ENCODE measurements around the gene FCSK. TPM values are rescaled to one million over a fixed set of nuclear protein-coding genes. Genes with fewer than 3 reads are reported as not detected.
A peak's percentile ranks its signal among the peaks of the same experiment; 100 is the strongest.

The FCSK gene
- total RNA-seq, 1 experiment from 2014 or later, result 25.5 TPM

DNA sequence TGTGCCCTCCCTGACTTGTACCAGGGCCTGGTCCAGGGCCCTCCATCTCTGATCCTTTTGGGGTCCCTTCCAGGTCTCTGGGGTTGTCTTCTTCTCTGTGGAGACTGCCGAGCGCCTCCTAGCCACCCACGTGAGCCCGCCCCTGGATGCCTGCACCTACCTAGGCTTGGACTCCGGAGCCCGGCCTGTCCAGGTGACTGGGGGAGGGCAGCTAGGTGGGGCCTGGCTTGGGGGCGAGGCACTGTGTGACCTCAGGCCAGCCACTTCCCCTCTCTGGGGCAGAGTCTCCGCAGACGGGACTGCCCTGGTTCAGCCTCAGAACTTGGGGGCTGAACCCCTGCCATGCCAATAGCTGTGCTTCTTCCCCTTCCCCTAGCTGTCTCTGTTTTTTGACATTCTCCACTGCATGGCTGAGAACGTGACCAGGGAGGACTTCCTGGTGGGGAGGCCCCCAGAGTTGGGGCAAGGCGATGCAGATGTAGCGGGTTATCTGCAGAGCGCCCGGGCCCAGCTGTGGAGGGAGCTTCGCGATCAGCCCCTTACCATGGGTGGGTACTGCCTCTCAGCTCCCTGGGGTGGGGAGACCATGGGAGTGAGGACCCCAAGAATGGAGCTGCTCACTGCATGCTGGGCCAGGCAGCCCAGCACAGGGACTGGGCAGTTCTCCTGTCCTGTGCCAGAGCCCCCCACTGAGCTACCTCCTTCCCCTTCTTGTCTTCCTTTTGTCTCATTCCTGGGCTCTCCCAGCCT is 14.6 kb downstream of the FCSK start:
- H3K9me3 ChIP-seq, result no peaks in the 10 kb centered on the region
- Mint-ChIP-seq H3K27me3 (ENCODE audit: insufficient read depth, unreplicated experiment) (no peaks in the 10 kb centered on the region), H3K27ac (ENCODE audit: unreplicated experiment) (no peak overlapping the region), H3K36me3 (ENCODE audit: insufficient read depth, unreplicated experiment) (peaks cover 5% of the 10 kb centered on the region), H3K4me1 (ENCODE audit: low read depth, unreplicated experiment) (peaks cover 7% of the 10 kb centered on the region), H3K4me3 (ENCODE audit: unreplicated experiment) (no peak overlapping the region), H3K9me3 (ENCODE audit: unreplicated experiment) (no peaks in the 10 kb centered on the region)
- BruUV-seq (replicated peaks), result no TSS peak
- TF ChIP-seq, protein P1, sequence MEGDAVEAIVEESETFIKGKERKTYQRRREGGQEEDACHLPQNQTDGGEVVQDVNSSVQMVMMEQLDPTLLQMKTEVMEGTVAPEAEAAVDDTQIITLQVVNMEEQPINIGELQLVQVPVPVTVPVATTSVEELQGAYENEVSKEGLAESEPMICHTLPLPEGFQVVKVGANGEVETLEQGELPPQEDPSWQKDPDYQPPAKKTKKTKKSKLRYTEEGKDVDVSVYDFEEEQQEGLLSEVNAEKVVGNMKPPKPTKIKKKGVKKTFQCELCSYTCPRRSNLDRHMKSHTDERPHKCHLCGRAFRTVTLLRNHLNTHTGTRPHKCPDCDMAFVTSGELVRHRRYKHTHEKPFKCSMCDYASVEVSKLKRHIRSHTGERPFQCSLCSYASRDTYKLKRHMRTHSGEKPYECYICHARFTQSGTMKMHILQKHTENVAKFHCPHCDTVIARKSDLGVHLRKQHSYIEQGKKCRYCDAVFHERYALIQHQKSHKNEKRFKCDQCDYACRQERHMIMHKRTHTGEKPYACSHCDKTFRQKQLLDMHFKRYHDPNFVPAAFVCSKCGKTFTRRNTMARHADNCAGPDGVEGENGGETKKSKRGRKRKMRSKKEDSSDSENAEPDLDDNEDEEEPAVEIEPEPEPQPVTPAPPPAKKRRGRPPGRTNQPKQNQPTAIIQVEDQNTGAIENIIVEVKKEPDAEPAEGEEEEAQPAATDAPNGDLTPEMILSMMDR (IDR thresholded peaks at IDR 0.05; ENCODE audit: insufficient read depth in 1 of 2, low read depth in 1 of 2, low read length in 1 of 2, severe bottlenecking in 1 of 2, unreplicated experiment in 1 of 2), result no peak
- H3K27me3 ChIP-seq (replicated peaks; ENCODE audit: control insufficient read depth, insufficient read depth, low read length), result no peaks in the 10 kb centered on the region
- DNase-seq, result no peak
- intact Hi-C loops (cut with micrococcal nuclease; ENCODE audit: unreplicated experiment), result no loop called here
- peaks cover 8% of the 10 kb centered on the region; the same call in 1 of the 2 replicates for H3K4me1 ChIP-seq
- ChIA-PET CTCF (interaction anchor here (1.1 to 1.8 kb wide), 3 partner anchors 15 to 89 kb away, joined by 3 to 6 read pairs (median 4); no protein-coding TSS in a partner anchor), POLR2A (interaction anchor here (1.4 kb wide), 1 partner anchor 88 kb away, joined by 6 read pairs; no protein-coding TSS in a partner anchor)
- no peak overlapping the region for H3K4me3 ChIP-seq (ENCODE audit: low read depth, low read length)
- 0 out of 2 replicates have a peak, but pooled peaks cover 2% of the 10 kb centered on the region for H3K36me3 ChIP-seq (ENCODE audit: control insufficient read depth, insufficient read depth, low read length)

DNA sequence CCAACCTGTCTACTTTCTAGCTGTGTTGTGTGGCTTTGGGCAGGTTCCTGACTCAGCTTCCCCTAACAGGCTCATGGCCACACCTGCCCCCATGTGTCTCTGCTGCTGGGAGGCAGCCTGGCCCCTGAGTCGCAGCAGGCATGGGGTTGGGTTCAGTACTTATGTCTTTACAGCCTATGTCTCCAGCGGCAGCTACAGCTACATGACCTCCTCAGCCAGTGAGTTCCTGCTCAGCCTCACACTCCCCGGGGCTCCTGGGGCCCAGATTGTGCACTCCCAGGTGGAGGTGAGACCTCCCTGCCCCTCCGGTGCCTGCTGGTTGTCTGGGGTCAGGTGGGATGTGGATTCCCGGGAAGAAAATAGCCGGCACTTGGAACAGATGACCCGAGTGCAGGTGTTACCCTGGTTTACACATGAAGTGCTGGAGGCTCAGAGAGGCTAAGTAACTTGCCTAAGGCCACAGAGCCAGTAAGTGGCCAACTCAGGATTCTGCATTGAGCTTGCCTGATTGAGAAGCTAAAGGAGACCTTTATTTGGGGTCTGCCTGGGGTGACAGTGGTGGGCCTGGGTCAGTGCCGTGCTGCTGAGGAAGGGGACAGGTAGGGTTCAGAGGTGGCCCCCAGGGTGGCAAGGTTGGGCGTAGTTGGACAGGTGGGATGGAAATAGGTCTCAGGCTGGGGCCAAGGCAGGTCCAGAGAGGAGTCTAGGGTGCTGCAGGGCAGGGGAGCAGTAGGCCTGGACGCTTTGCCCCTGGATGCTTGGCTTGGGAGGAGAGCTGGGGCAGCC is 15.9 kb downstream of the FCSK start:
- intact Hi-C loops (cut with micrococcal nuclease; ENCODE audit: unreplicated experiment), result loop anchor here (2.0 to 5.0 kb wide), 2 partner anchors 43 to 90 kb away; no protein-coding TSS in a partner anchor
- Mint-ChIP-seq H3K4me3 (ENCODE audit: unreplicated experiment) (no peak overlapping the region), H3K27me3 (ENCODE audit: insufficient read depth, unreplicated experiment) (no peaks in the 10 kb centered on the region), H3K27ac (ENCODE audit: unreplicated experiment) (peak overlapping the region; percentile 36), H3K9me3 (ENCODE audit: unreplicated experiment) (no peaks in the 10 kb centered on the region), H3K36me3 (ENCODE audit: insufficient read depth, unreplicated experiment) (peaks cover 5% of the 10 kb centered on the region), H3K4me1 (ENCODE audit: low read depth, unreplicated experiment) (peaks cover 7% of the 10 kb centered on the region)
- Histone ChIP-seq H3K27me3 (replicated peaks; ENCODE audit: control insufficient read depth, insufficient read depth, low read length) (no peaks in the 10 kb centered on the region), H3K4me3 (ENCODE audit: low read depth, low read length) (no peak overlapping the region), H3K4me1 (peaks cover 8% of the 10 kb centered on the region; the same call in 1 of the 2 replicates), H3K9me3 (no peaks in the 10 kb centered on the region), H3K36me3 (ENCODE audit: control insufficient read depth, insufficient read depth, low read length) (no peaks in the 10 kb centered on the region; the same call in 1 of the 2 replicates)
- no TSS peak for BruUV-seq (replicated peaks)
- no peak for DNase-seq
- TF ChIP-seq, protein P1 (IDR thresholded peaks at IDR 0.05; ENCODE audit: insufficient read depth in 1 of 2, low read depth in 1 of 2, low read length in 1 of 2, severe bottlenecking in 1 of 2, unreplicated experiment in 1 of 2), result no peak
- CTCF ChIA-PET, result interaction anchor here (0.6 to 1.9 kb wide), 13 partner anchors 16 to 301 kb away, joined by 3 to 42 read pairs (median 4); partner anchors contain the start of gene FCSK
- POLR2A ChIA-PET, result interaction anchor here (0.5 to 1.4 kb wide), 4 partner anchors 42 to 1369 kb away, joined by 3 to 14 read pairs (median 4); no protein-coding TSS in a partner anchor

DNA sequence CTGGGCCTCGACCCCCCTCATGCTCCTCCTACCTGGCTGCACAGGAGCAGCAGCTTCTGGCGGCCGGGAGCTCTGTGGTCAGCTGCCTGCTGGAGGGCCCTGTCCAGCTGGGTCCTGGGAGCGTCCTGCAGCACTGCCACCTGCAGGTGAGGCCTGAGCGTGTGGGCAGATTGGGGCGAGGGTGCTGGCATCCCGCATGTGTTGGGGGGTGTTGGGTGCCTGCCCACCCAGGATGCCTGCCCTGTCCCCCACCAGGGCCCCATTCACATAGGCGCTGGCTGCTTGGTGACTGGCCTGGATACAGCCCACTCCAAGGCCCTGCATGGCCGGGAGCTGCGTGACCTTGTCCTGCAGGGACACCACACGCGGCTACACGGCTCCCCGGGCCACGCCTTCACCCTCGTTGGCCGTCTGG is 16.5 kb downstream of the FCSK start:
- Mint-ChIP-seq H3K4me3 (ENCODE audit: unreplicated experiment) (no peak overlapping the region), H3K27ac (ENCODE audit: unreplicated experiment) (peak overlapping the region; percentile 36), H3K9me3 (ENCODE audit: unreplicated experiment) (no peaks in the 10 kb centered on the region), H3K4me1 (ENCODE audit: low read depth, unreplicated experiment) (peaks cover 7% of the 10 kb centered on the region), H3K27me3 (ENCODE audit: insufficient read depth, unreplicated experiment) (no peaks in the 10 kb centered on the region), H3K36me3 (ENCODE audit: insufficient read depth, unreplicated experiment) (peaks cover 6% of the 10 kb centered on the region)
- DNase-seq, result peak; percentile 71 to 80
- no TSS peak for BruUV-seq (replicated peaks)
- TF ChIP-seq, protein P1 (IDR thresholded peaks at IDR 0.05; ENCODE audit: insufficient read depth in 1 of 2, low read depth in 1 of 2, low read length in 1 of 2, severe bottlenecking in 1 of 2, unreplicated experiment in 1 of 2), result peak; percentile 82 to 86
- ChIA-PET CTCF (interaction anchor here (0.6 to 1.9 kb wide), 14 partner anchors 17 to 300 kb away, joined by 3 to 42 read pairs (median 4); partner anchors contain the start of gene FCSK), POLR2A (interaction anchor here (0.5 to 1.4 kb wide), 7 partner anchors 21 to 1369 kb away, joined by 3 to 14 read pairs (median 4); no protein-coding TSS in a partner anchor)
- H3K36me3 ChIP-seq (ENCODE audit: control insufficient read depth, insufficient read depth, low read length), result no peaks in the 10 kb centered on the region; the same call in 1 of the 2 replicates
- no peaks in the 10 kb centered on the region for H3K27me3 ChIP-seq (replicated peaks; ENCODE audit: control insufficient read depth, insufficient read depth, low read length)
- no peaks in the 10 kb centered on the region for H3K9me3 ChIP-seq
- peaks cover 8% of the 10 kb centered on the region; the same call in 1 of the 2 replicates for H3K4me1 ChIP-seq
- H3K4me3 ChIP-seq (ENCODE audit: low read depth, low read length), result no peak overlapping the region
- intact Hi-C loops (cut with micrococcal nuclease; ENCODE audit: unreplicated experiment), result loop anchor here (1.0 to 5.0 kb wide), 3 partner anchors 44 to 90 kb away; no protein-coding TSS in a partner anchor
